ENCODE data around the gene RAPGEF5. TPM values are rescaled to one million over a fixed set of nuclear protein-coding genes. Genes with fewer than 3 reads are reported as not detected.

RAPGEF5 gene
- polyA plus RNA-seq, 1 donor (not counting 4 experiments of a cell fraction or from before 2014, with no cell fraction given): 2.1 TPM

GRCh38 chr7:22189741-22190140 is 167.2 kb downstream of the RAPGEF5 start:
- Histone ChIP-seq H3K27ac (ENCODE audit: control insufficient read depth, insufficient read depth, low read length) (no peak overlapping the region), H3K79me2 (ENCODE audit: control insufficient read depth, insufficient read depth, low read length) (no peaks in the 10 kb centered on the region), H2AFZ (ENCODE audit: control insufficient read depth, low read length) (no peak overlapping the region), H3K4me1 (ENCODE audit: control insufficient read depth, extremely low read depth, insufficient read depth, low read length) (peaks cover 10% of the 10 kb centered on the region), H4K20me1 (ENCODE audit: control insufficient read depth, extremely low read depth, insufficient read depth, low read length) (no peaks in the 10 kb centered on the region), H3K9me3 (ENCODE audit: control insufficient read depth, low read depth, low read length) (no peaks in the 10 kb centered on the region), H3K36me3 (ENCODE audit: control insufficient read depth in 2 of 2, extremely low read depth in 1 of 2, insufficient read depth in 2 of 2, low read length in 2 of 2) (no peaks in the 10 kb centered on the region), H3K4me2 (ENCODE audit: control insufficient read depth, extremely low read depth, insufficient read depth, low read depth, low read length) (no peak overlapping the region), H3K9ac (ENCODE audit: control insufficient read depth, extremely low read depth, insufficient read depth, low read length) (no peak overlapping the region), H3K27me3 (ENCODE audit: control insufficient read depth, extremely low read depth, insufficient read depth, low read length) (no peaks in the 10 kb centered on the region), H3K4me3 (ENCODE audit: control insufficient read depth in 2 of 3, extremely low read depth in 1 of 3, insufficient read depth in 2 of 3, low read depth in 1 of 3, low read length in 3 of 3) (no peak overlapping the region), H3K9me1 (ENCODE audit: control insufficient read depth, extremely low read depth, insufficient read depth, low read length) (no peaks in the 10 kb centered on the region)
- dilution Hi-C loops (cut with MboI; ENCODE audit: extremely low pct_ligation_motif_present, low sequenced_read_pairs): no loop called here
- TF ChIP-seq EZH2 (IDR thresholded peaks at IDR 0.05; ENCODE audit: low read length) (no peak), CTCF (optimal IDR thresholded peaks at IDR 0.05 in 1 of 3, IDR thresholded peaks at IDR 0.05 in 1 of 3, conservative IDR thresholded peaks at IDR 0.05 in 1 of 3; ENCODE audit: extremely low read depth in 1 of 3, insufficient read depth in 2 of 3, low read length in 3 of 3) (no peak)
- no peak for DNase-seq (ENCODE audit: low read depth, low spot score)
- no peak for FAIRE-seq

- Histone ChIP-seq H3K79me2 (ENCODE audit: control insufficient read depth, insufficient read depth, low read length) (no peaks in the 10 kb centered on the region), H3K4me2 (ENCODE audit: control insufficient read depth, extremely low read depth, insufficient read depth, low read depth, low read length) (no peak overlapping the region), H3K9ac (ENCODE audit: control insufficient read depth, extremely low read depth, insufficient read depth, low read length) (no peak overlapping the region), H3K27ac (ENCODE audit: control insufficient read depth, insufficient read depth, low read length) (no peak overlapping the region), H3K4me3 (ENCODE audit: control insufficient read depth in 2 of 3, extremely low read depth in 1 of 3, insufficient read depth in 2 of 3, low read depth in 1 of 3, low read length in 3 of 3) (no peak overlapping the region), H3K9me1 (ENCODE audit: control insufficient read depth, extremely low read depth, insufficient read depth, low read length) (no peaks in the 10 kb centered on the region), H3K4me1 (ENCODE audit: control insufficient read depth, extremely low read depth, insufficient read depth, low read length) (peaks cover 10% of the 10 kb centered on the region), H3K9me3 (ENCODE audit: control insufficient read depth, low read depth, low read length) (no peaks in the 10 kb centered on the region), H3K27me3 (ENCODE audit: control insufficient read depth, extremely low read depth, insufficient read depth, low read length) (no peaks in the 10 kb centered on the region), H2AFZ (ENCODE audit: control insufficient read depth, low read length) (no peak overlapping the region), H4K20me1 (ENCODE audit: control insufficient read depth, extremely low read depth, insufficient read depth, low read length) (no peaks in the 10 kb centered on the region), H3K36me3 (ENCODE audit: control insufficient read depth in 2 of 2, extremely low read depth in 1 of 2, insufficient read depth in 2 of 2, low read length in 2 of 2) (no peaks in the 10 kb centered on the region)
- DNase-seq (ENCODE audit: low read depth, low spot score): no peak
- TF ChIP-seq EZH2 (IDR thresholded peaks at IDR 0.05; ENCODE audit: low read length): no peak
- no peak for TF ChIP-seq CTCF (optimal IDR thresholded peaks at IDR 0.05 in 1 of 3, IDR thresholded peaks at IDR 0.05 in 1 of 3, conservative IDR thresholded peaks at IDR 0.05 in 1 of 3; ENCODE audit: extremely low read depth in 1 of 3, insufficient read depth in 2 of 3, low read length in 3 of 3)
- dilution Hi-C loops (cut with MboI; ENCODE audit: extremely low pct_ligation_motif_present, low sequenced_read_pairs): no loop called here
- FAIRE-seq: no peak
These were observed 167.7 kb downstream of the RAPGEF5 start for GRCh38 chr7:22189230-22189629.

All from keratinocyte (primary cell).